Right cardiac atrium (tissue), 5 donors: Measurements from ENCODE around the gene TRPV4. TPM values are rescaled to one million over a fixed set of nuclear protein-coding genes. Genes with fewer than 3 reads are reported as not detected.
"Not testable (repeated sequence)": the region's sequence is repeated elsewhere in the genome, so short reads cannot be mapped to it uniquely, and the experiment has no call there.

Experiments used
- ATAC-seq, 2 donors: fragments of 200-7000 bp; cut with Tn5 transposase; one replicate each; pipeline versions ENCODE4 v1.8.0 to v1.9.1; 2020; ENCODE audit warnings: moderate library complexity in 2 of 2, mild to moderate bottlenecking in 1 of 2
- DNase-seq, 3 donors: peaks; one replicate each; pipeline ENCODE4 v3.0.0-alpha.2; 2020
- H3K27ac ChIP-seq: one replicate; pipeline ENCODE4 v1.5.1; 2013; ENCODE audit warnings: mild to moderate bottlenecking, low read length, control low read depth, moderate library complexity
- H3K27me3 ChIP-seq: one replicate; pipeline ENCODE4 v1.6.1; 2013; ENCODE audit not compliant: control insufficient read depth, insufficient read depth
- H3K4me1 ChIP-seq: one replicate; pipeline ENCODE4 v1.6.1; 2013; ENCODE audit warnings: low read length; ENCODE audit not compliant: control insufficient read depth, insufficient read depth
- H3K4me3 ChIP-seq: one replicate; pipeline ENCODE4 v1.5.1; 2013; ENCODE audit warnings: low read length, control low read depth
- H3K9me3 ChIP-seq: one replicate; pipeline ENCODE4 v1.6.1; 2013; ENCODE audit warnings: low read length; ENCODE audit not compliant: control insufficient read depth
- WGBS: extraction: QIAGEN DNeasy Blood & Tissue Kit; methylation state at CpG from one replicate; pipeline ENCODE4 v1.1.7; 2013; 5-methylcytosine and 5-hydroxymethylcytosine counted together
- intact Hi-C, 4 donors: fragments of 100-400 bp; cut with DNase I; formaldehyde crosslinking; loops; one replicate each; pipeline versions ENCODE4 v1.11.0 to v1.14.0; 2022 to 2023
- polyA plus RNA-seq: library from polyadenylated mRNA; stranded (reverse); fragments of 200-250 nt; gene quantifications from one replicate; pipeline ENCODE4 v1.2.3, GENCODE V29; 2013
- total RNA-seq, 4 donors: library from RNA; stranded (reverse); fragmentation: NEBNext Ultra II Directional; extraction: Animal tissue kit (Norgen Biotek cat#: 25700); gene quantifications; one replicate each; pipeline ENCODE4 v1.2.1, GENCODE V29; 2021
- donor health status: healthy with polysubstance abuse.
- donor health status: DM: no; HTN: yes; CAD: no.
- donor health status: DM: no; HTN: no; CAD: no.
- donor health status: DM: no; HTN: yes; CAD: no; lungs with severe emphysema.
- donor health status: DM: yes; HTN: yes; CAD: no.

Gene TRPV4
- total and polyA plus RNA-seq, 5 donors = 0.57 to 1.4 (median 1.1) TPM

DNA sequence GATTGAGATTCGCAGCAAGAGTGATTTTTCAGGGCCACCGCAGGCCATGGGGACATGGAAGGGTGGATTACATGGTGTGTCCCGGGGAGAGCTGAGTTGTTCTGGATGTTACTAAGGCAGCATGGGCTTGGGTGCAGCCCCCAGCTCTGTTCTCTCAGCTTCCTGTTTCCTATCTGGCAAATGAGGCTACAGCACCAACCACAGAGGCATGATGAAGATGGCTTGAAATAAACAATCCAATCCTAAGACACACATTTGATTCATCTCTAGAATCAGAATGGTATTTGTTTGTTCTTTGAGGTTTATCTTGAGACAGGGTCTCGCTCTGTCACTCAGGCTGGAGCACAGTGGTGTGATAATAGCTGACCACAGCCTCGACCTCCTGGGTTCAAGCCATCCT, 25.6 kb upstream of the TRPV4 start:
- Histone ChIP-seq H3K27me3 (no peaks in the 10 kb centered on the region), H3K4me3 (no peak overlapping the region), H3K9me3 (no peaks in the 10 kb centered on the region), H3K27ac (no peak overlapping the region), H3K4me1 (no peaks in the 10 kb centered on the region)
- no peak for DNase-seq
- intact Hi-C loops = no loop called here
- 87% methylated on average over 5 of the region's 5 CpGs for WGBS
- ATAC-seq = no peak

DNA sequence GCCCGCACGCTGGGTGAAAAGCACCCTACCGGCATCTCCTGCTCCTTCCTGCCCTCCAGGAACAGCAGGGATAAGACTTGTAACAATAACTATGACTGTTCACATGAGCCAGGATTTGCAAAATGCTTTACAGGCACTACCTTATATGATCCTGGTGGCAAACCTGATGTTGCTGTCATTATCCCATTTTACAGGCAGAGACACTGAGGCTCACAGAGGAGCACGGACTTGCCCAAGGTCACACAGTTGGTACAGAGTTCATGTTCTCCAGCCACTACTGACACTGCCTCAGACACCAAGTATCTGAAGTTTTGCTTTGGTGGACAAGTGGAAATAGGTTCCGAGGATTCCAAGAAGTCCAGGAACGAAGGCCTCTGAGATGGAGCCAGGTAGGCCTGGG, 24.5 kb upstream of the TRPV4 start:
- no peaks in the 10 kb centered on the region for H3K4me1 ChIP-seq
- H3K27ac ChIP-seq = no peak overlapping the region
- 95% methylated on average over 6 of the region's 6 CpGs for WGBS
- DNase-seq = no peak
- no peaks in the 10 kb centered on the region for H3K27me3 ChIP-seq
- ATAC-seq = no peak
- H3K9me3 ChIP-seq = no peaks in the 10 kb centered on the region
- intact Hi-C loops = no loop called here
- no peak overlapping the region for H3K4me3 ChIP-seq

DNA sequence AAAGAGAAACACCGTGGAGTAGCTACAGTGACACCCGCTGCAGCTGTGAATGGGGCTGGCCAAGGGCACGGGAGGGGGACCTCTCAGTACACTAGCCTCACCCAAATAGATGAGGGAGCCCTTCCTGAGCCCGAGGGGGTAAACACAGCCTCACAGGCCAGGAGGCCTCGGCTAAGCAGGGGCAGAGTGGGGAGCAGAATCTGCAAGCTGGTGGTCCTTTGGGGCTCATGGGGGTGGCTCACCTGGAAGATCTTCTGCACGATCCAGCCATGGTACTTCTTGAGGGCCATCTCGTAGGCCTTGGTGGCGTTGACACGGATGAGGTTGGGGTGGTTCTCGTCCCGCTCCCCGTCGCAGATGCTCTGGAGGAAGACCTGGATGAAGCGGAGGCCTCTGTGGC, 22.2 kb upstream of the TRPV4 start:
- Histone ChIP-seq H3K4me1 (no peaks in the 10 kb centered on the region), H3K27me3 (no peaks in the 10 kb centered on the region), H3K4me3 (no peak overlapping the region), H3K9me3 (no peaks in the 10 kb centered on the region), H3K27ac (no peak overlapping the region)
- DNase-seq (no peak), ATAC-seq (peak in 1 of 2 donors; percentile 13)
- intact Hi-C loops = no loop called here
- WGBS = 89% methylated on average over 14 of the region's 14 CpGs

DNA sequence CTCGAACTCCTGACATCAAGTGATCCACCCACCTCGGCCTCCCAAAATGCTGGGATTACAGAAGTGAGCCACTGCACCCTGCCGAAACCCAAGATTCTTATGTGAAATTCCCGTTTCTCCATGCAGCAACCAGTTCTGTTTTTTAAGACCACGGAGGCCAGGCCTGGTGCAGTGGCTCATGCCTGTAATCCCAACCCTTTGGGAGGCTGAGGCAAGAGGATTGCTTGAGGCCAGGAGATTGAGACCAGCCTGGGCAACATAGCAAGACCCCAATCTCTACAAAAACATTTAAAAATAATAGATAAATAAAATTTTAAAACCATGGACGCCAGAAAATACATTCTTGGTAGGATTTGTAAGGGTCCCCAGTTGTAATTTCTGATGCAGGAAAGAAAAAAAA, 17.3 kb upstream of the TRPV4 start:
- ATAC-seq, H3K4me1 ChIP-seq, H3K9me3 ChIP-seq, H3K27me3 ChIP-seq, H3K4me3 ChIP-seq, DNase-seq, H3K27ac ChIP-seq, intact Hi-C loops: not testable (repeated sequence)
- 87% methylated on average over 6 of the region's 6 CpGs for WGBS

DNA sequence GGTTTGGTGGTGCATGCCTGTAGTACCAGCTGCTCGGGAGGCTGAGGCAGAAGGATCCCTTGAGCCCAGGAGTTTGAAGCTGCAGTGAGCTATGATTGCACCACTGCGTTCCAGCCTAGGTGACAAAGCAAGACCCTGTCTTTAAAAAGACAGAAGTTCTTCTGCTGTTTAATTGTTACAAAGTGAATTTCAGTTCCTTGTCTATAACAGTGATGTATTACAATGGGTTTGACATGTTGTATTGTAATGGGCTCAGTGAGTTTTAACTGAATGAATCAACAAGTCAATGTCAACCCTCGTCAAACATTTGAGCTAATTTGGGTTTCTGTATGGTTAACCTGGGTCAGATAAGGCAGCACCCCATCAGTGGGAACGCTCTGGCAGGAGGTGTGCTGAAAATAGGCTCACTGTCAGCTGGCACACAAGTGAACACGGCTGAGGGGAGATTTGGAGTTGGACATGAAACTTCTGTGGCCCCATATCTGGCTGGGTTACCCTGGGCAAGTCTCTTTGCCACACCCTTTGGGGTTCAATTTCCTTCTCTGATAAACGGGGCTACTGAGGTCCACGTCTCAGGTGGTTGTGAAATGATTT, 14.0 kb upstream of the TRPV4 start:
- Histone ChIP-seq H3K27me3 (no peaks in the 10 kb centered on the region), H3K4me3 (no peak overlapping the region), H3K27ac (no peak overlapping the region), H3K9me3 (no peaks in the 10 kb centered on the region), H3K4me1 (no peaks in the 10 kb centered on the region)
- intact Hi-C loops = no loop called here
- DNase-seq (no peak), ATAC-seq (no peak)
- WGBS = 39% methylated on average over 7 of the region's 7 CpGs

DNA sequence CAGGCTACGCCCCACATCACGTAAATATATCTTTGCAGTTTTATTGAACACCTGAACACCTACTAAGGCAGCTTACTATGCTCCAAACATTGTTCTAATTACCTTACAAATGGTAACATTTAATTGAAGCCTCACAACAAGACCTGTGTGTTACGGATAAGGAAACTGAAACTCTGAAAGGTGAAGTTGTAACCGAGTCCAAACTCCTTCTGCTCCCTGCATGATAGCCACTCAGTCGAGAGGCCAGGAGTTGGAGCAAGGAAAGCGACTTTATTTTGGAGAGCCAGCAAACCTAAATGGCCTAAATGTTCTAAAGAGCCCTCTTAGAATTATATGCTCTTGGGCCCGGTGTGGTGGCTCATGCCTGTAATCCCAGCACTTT, 12.6 kb upstream of the TRPV4 start:
- Histone ChIP-seq H3K27me3 (no peaks in the 10 kb centered on the region), H3K4me3 (no peak overlapping the region), H3K9me3 (no peaks in the 10 kb centered on the region), H3K4me1 (no peaks in the 10 kb centered on the region), H3K27ac (no peak overlapping the region)
- 88% methylated on average over 7 of the region's 7 CpGs for WGBS
- ATAC-seq = no peak
- intact Hi-C loops = loop anchor here in 2 of 4 donors (1.0 to 2.0 kb wide), 2 partner anchors 41 kb away; no protein-coding TSS in a partner anchor
- DNase-seq = no peak

DNA sequence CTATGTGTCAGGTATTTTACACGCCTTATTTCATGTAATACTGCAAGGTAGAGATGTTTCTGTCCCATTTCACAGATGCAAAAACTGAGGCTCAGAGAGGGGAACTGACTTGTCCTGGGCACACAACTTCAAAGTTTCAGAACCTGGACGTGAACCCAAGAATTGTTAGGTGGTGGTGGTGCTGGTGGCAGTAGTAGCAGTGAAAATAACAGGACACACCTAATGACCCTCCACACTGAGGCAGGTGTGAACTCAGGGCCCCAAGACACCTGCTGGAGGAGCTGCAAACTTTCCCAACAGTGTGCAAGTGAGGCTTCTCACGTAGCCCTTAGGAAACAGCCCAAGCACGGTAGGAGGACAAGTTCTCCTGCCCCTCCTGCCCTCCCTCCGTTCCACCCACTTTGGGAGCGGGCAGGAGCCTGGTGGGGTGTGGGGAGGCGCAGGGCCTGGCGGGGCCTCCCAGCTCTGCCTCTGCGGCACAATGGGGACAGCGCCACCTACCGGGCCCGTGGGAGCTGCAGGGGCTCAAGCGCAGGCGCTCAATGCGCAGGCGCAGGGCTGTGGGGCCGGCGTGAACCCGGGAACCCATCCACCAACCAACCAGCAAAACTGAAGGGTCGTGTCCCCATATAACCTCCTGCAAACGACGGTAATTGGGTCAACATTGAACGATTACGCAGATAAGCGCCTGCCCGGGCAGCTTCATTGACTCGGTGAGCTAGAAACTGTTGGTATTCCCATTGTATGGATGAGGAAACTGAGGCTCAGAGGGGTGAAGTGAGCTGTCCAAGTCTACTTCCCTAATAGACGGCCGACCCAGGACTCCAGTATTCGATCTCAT, 12.0 kb upstream of the TRPV4 start:
- intact Hi-C loops = loop anchor here in 2 of 4 donors (1.0 to 2.0 kb wide), 2 partner anchors 40 kb away; no protein-coding TSS in a partner anchor
- ATAC-seq (peak; percentile 93 to 96), DNase-seq (peak; percentile 89 to 96 (median 96))
- WGBS = 11% methylated on average over 30 of the region's 30 CpGs
- Histone ChIP-seq H3K27ac (no peak overlapping the region), H3K27me3 (no peaks in the 10 kb centered on the region), H3K4me3 (no peak overlapping the region), H3K9me3 (no peaks in the 10 kb centered on the region), H3K4me1 (no peaks in the 10 kb centered on the region)

DNA sequence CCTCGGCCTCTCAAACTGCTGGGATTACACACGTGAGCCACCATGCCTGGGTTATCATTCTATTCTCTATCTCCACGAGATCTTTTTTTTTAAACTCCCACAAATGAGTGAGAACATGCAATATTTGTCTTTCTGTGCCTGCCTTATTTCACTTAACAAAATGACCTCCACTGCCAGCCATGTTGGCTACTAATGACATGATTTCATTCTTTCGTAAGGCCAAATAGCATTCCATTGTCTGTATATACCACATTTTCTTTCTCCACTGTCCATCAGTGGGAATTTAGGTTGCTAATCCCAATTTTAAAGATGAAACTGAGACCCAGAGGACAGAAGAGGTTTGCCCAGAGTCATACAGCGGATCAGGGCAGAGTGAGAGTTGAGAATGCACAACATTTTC, 10.9 kb upstream of the TRPV4 start:
- no peaks in the 10 kb centered on the region for H3K9me3 ChIP-seq
- DNase-seq (no peak), ATAC-seq (no peak)
- intact Hi-C loops = loop anchor here in 1 of 4 donors (2.0 kb wide), 1 partner anchor 39 kb away; no protein-coding TSS in a partner anchor
- no peaks in the 10 kb centered on the region for H3K27me3 ChIP-seq
- H3K27ac ChIP-seq = no peak overlapping the region
- 87% methylated on average over 5 of the region's 5 CpGs for WGBS
- no peak overlapping the region for H3K4me3 ChIP-seq
- no peaks in the 10 kb centered on the region for H3K4me1 ChIP-seq

DNA sequence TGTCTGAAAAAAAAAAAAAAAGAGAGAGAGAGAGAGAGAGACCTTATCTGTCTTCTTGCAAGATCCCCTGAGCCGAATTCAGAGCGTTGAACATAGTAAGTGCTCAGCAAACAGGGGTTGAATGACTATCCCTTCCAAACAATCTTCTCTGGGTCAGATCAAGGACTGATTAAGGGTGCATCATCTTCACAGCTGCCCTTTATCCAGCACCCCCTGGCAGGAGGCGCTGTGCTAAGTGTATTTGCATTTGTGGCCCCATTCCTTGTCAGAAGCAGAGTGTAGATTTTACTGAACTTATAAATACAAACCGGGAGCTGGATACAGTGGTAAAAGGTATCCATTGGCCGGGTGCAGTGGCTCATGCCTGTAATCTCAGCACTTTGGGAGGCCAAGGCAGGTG, 8.8 kb upstream of the TRPV4 start:
- intact Hi-C loops = no loop called here
- no peaks in the 10 kb centered on the region for H3K27me3 ChIP-seq
- H3K4me3 ChIP-seq = no peak overlapping the region
- no peaks in the 10 kb centered on the region for H3K9me3 ChIP-seq
- DNase-seq = no peak
- WGBS = 81% methylated on average over 5 of the region's 5 CpGs
- no peaks in the 10 kb centered on the region for H3K4me1 ChIP-seq
- no peak for ATAC-seq
- H3K27ac ChIP-seq = no peak overlapping the region

DNA sequence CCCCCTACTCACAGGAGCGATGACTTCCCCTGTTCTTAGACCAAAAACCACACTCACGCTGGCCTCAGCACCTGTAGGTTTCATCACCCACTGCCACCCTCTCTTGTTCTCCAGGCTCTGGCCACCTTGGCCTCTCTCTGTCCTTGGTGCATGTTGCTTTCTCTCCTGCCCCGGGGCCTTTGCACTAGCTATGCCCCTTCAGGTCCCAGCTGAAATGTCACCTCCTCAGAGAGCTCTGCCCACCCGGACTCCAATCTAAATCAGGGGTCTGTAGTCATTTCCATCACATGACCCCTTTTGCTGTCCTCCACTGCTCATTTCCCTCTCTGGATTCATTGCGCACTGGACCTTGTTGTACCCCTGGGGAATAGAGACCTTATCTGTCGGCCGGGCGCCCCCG, 8.2 kb upstream of the TRPV4 start:
- intact Hi-C loops = no loop called here
- Histone ChIP-seq H3K27me3 (no peaks in the 10 kb centered on the region), H3K4me1 (no peaks in the 10 kb centered on the region), H3K4me3 (no peak overlapping the region), H3K9me3 (no peaks in the 10 kb centered on the region), H3K27ac (no peak overlapping the region)
- ATAC-seq = no peak
- WGBS = 81% methylated on average over 9 of the region's 9 CpGs
- no peak for DNase-seq

DNA sequence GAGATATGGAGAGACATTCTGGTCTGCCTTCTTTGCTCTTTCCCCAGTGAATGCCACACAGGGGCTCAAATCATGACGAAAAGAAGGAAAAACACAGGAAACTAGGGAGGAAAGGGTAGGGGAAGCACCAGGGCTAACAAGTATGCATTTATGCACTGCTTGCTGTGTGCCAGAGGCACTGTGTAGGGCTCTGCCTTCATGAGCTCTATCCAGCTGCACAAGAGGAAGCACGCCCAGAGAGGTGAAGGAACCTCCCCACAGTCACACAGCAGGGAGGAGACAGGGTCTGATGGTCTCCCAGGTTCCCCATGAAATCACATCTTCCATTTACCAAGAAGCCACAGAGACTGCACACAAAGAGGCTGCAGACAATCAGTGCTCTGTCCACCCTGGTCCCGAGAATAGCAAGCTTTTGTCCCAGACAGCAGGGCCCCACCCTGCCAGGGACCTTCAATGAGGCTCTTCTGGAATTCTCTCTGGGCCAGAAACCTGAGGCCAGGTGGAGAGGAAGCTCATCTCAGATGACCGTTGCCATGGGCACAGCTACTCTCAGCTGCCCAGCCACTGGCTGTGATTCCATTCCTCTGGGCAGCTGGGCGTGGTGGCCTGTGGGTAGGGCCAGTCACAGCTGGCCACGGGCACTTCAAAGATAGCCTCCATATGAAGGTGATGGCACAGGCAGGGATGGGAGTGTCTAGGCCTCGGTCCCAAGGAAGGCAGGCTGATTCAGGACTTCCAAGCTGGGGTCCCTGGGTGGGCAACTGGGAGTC, 7.3 kb upstream of the TRPV4 start:
- no peaks in the 10 kb centered on the region for H3K27me3 ChIP-seq
- ATAC-seq = no peak

More for the DNA sequence above, 7.3 kb upstream of the TRPV4 start:
- Histone ChIP-seq H3K27ac (no peak overlapping the region), H3K9me3 (no peaks in the 10 kb centered on the region), H3K4me1 (no peaks in the 10 kb centered on the region), H3K4me3 (no peak overlapping the region)
- DNase-seq = no peak
- intact Hi-C loops = no loop called here
- 69% methylated on average over 7 of the region's 7 CpGs for WGBS
